NCI-H345 (cell line): Measurements from ENCODE around the gene CREBBP.

ENCODE experiments used
- DNase-seq: peaks from one replicate; lab custom pipeline; 2025; lab: John Stamatoyannopoulos, UW

Gene CREBBP

DNA sequence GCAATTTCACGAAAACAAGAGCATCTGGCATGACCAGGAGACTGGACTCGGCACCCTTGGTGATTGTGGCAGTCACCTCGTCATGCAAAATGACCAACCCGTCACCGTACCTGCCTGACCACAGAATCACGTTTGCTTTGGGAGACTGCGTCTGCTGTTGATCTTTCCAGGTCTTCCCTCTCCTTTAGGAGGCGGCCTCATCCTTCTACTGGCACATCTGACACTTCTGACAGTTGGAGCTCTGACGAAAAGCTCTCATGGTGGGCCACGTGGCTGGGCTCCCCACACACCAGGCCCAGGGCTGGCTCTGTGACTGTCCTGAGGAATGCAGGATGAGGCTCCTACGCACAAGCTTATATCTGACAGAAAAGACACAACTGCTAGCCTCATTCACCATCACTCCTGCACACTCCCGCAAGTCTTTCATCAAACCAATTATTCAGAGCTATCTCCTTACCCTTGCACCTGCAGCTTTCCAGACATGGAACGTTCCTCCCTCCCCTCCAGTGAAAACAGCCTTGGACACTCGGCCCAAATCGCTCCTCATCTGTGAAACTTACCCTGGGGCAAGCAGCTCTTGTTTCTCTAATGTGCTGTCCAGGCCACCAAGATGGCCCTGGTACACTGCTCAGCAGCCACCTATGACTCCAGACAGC is 166.8 kb downstream of the CREBBP start:
- DNase-seq: no peak

GRCh38 chr16:3712861-3713372 is 167.6 kb downstream of the CREBBP start:
- no peak for DNase-seq

DNA sequence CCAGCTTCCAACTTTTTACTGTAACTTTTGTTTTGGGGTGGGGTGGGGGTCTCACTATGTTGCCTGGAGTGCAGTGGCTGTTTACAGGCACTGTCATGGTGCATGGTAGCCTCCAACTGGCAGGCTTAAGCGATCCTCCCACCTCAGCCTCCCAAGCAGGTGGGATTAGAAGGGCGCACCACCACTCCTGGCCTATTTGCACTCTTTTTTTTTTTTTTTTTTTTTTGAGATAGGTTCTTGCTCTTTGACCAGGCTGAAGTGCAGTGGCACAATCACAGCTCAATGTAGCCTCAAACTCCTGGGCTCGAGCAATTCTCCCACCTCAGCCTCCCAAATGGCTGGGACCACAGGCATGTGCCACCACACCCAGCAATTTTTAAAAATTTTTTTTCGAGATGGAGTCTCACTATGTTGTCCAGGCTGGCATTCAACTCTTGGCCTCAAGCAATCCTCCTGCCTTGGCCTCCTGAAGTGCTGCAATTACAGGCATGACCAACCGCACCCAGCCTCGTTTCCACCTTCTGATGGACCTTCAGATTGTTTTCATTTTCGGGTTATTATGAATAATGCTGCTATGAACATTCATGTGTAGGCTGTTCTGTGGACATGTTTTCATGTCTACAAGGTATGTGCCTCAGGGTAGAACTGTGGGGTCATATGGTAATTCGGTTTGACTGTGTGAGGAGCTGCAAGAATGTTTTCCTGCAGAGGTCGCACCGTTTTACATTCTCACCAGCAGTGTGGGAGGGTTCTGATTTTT is 174.1 kb downstream of the CREBBP start:
- DNase-seq: no peak

GRCh38 chr16:3702082-3702481 is 178.4 kb downstream of the CREBBP start:
- no peak for DNase-seq

GRCh38 chr16:3701531-3701930 is 179.0 kb downstream of the CREBBP start:
- DNase-seq: no peak

DNA sequence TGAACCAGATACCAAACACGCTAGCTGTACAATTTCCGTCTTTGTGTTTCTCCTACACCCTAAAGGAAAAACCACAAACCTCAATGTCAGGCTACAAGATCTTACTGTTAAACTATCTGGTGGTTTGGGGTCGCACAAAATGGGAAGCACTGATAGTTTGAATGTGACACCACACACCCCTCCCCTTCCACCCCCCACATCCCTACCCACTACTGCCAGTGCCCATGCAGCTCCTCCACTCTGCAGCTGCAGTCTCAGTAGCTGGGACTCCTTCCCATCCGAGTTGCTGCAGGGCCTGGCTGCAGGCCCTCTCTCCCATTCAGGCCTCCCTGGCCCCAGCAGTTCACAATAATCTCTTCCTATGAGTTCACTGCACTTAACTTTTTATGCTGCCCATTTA is 181.6 kb downstream of the CREBBP start:
- DNase-seq: no peak

DNA sequence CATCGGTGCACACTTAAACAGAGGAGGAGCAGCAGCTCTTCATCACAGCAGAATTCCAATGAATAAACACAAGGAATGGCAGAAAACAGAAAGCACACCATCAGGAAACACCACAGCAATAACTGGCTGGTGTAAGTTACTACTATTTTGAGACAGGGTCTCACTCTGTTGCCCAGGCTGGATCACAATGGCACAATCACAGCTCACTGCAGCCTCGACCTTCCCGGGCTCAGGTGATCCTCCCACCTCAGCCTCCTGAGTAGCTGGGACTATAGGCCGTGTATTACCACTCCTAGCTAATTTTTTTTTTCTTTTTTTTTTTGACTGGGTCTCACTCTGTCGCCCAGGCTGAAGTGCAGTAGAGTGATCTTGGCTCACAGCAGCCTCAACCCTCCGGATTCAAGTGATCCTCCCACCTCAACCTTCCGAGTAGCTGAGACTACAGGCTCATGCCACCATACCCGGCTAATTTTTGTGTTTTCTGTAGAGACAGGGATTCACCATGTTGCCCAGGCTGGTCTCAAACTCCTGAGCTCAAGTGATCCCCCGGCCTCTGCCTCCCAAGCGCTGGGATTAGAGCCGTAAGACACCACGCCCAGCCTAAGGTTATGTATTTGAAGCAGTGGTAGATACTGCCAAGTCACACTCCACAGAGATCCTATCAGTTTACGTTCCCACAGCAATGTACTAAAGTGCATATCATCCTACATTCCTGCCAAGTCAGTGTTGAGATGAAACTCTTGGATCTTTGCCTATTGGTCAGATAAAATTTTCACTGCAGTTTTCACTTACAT is 183.9 kb downstream of the CREBBP start:
- no peak for DNase-seq

DNA sequence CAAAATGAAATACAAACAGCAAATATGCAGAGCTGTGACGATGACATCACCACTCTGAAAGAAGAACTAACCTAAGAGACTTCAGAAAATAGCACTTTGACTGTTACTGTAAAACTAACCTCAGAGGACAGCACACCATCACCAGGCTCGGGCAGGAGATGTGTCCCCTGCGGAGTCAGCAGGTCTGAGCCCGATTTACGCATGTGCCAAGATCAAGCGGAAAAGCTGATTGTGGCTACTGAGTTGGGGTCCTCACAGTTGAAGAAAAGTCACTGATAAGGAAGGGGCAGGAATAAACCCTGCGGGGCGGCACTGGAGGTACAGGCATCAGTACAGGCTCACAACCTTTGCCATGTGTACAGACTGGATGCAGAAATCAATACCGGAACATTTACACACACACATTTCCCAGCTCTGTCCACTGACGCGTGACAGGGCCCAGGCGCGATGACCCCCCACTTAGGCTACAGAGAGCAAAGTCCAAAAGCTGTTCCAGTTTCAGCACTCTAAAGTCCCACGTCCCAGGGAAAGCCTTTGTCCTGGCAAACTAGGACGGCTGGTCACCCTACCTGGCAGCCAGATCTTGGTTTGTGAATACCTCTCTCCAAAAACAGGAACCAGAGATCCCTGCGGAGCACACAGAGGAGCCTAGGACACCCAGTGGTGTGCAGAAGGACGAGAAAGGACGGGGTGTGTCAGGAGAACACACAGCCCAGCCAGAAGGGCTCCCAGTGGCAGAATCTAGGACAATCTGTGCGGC is 184.7 kb downstream of the CREBBP start:
- no peak for DNase-seq

GRCh38 chr16:3694051-3694450 is 186.5 kb downstream of the CREBBP start:
- DNase-seq: no peak

DNA sequence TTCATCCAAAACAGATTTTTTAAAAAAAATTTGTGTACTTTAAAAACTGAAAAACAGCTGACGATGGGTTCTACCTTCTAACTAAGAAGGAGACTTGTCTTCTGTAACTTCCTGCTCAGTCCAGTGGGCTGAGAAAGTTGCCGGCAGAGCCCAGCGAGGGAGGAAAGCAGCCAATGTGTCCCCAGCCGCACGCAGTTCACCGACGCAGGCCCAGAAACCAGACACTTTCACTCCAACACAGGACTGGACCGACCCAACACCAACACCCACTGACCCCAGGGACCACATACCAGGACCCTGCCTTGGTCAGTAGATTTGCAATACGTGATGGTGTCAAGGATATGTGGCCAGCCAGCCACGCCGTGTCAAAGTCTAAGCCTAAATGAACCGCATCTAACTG is 188.8 kb downstream of the CREBBP start:
- DNase-seq: no peak

GRCh38 chr16:3690980-3691720 is 189.4 kb downstream of the CREBBP start:
- DNase-seq: no peak

DNA sequence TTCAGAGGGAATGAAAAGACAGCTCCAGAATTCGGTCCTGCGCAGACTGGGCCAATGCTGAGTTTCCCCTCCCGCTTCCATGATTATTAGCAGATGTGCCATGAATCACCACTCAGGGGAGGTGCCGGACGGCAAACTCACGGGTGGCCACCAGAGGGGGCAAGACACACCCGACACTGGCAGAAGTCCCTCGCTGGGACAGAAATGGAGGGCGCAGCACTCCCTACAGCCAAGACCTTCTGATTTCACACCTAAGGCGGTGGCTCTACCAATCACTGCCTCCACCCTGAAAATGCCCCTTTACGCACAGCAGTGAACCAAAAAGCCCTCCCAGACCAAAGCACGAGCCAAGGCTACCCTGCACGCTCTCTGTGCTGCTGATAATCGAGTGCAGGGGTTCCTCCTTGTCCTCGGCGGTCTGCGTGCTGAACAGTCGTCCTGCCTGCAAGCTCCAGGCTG is 190.0 kb downstream of the CREBBP start:
- peak; percentile 59 for DNase-seq

DNA sequence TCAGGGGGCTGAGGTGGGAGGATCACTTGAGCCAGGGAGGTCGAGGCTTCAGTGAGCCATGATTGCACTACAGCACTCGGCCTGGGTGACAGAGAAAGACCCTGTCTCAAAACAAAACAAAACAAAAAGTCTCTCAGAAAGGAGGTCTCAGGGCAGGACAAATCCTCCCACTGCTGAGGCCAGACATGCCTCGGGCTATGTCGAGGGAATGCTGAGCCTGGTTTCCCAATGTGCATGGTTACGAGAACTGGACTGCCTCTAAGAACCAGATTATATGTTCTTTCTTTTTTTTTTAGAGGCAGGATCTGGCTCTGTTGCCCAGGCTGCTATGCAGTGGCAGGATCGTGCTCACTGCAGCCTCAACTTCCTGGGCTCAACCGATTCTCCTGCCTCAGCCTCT is 190.8 kb downstream of the CREBBP start:
- no peak for DNase-seq

GRCh38 chr16:3687792-3688191 is 192.7 kb downstream of the CREBBP start:
- DNase-seq: no peak

DNA sequence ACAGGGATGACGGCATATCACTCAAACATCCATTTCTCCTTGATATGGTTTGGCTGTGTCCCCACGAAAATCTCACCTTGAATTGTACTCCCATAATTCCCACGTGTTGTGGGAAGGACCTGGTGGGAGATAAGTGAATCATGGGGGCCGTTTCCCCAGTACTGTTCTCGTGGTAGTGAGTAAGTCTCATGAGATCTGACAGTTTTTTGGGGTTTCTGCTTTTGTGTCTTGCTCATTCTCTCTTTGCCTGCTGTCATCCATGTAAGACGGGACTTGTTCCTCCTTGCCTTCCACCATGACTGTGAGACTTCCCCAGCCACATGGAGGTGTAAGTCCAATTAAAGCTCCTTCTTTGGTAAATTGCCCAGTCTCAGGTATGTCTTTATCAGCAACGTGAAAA is 193.5 kb downstream of the CREBBP start:
- no peak for DNase-seq

DNA sequence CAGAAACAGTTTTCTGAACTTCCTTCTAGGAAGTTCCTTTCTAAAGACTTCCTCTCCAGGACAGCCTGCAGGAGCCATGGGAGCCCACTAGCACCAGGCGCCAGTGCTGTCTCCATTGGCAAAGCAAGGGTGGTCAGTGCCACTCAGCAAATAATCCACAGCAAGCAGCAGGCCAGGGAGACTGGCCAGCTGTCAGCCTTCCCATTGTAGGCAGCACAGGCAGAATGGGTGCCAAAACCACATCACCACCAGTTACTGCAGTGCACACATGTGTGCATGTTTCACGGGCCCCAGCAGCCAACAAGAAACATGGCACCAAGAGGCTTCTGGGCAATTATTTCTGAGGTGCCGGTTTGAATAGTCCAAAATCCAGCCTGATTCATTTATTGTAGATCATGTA is 199.3 kb downstream of the CREBBP start:
- DNase-seq: no peak

- no peak for DNase-seq
Observed at GRCh38 chr16:3677994-3678393, 202.5 kb downstream of the CREBBP start.

GRCh38 chr16:3675601-3676130 is 204.8 kb downstream of the CREBBP start:
- DNase-seq: no peak
